ENCODE measurements around the gene IGF1R. TPM values are rescaled to one million over a fixed set of nuclear protein-coding genes. Genes with fewer than 3 reads are reported as not detected.
A peak's percentile ranks its signal among the peaks of the same experiment; 100 is the strongest.

The IGF1R gene
- total RNA-seq, 4 donors from 2014 or later = 49.4 to 239 (median 109) TPM

DNA sequence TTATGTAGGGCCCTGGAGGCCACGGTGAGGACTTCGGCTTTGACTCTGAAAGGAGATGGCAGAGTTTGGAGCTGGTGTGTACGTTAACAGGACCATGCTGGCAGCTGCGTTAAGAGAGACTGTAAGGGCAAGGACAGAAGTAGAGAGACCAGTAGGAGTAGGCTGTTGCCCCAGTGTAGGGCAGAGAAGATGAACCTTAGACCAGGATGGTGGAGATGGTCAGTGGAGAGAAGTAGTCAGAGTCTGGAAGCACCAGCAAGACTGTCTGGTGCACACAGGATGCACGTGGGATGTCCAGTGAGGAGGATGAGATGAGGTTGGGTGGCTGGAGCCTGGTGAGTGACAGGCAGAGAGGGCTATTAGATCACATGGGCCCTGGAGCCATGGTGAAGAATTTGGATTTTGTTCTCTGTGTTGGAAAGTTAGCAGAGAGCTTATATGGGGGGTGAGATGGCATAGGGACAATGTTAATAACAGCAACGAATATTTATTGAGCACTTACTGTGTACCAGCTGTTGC is 150.1 kb downstream of the IGF1R start:
- Histone ChIP-seq H3K4me1 (peaks cover 11 to 51% (median 36%) of the 10 kb centered on the region in 4 donors), H3K4me3 (no peak overlapping the region), H3K27ac (peak overlapping the region in 1 of 4 donors; percentile 78), H3K9me3 (no peaks in the 10 kb centered on the region), H3K27me3 (no peaks in the 10 kb centered on the region), H3K36me3 (no peaks in the 10 kb centered on the region)
- 86% methylated on average over 3 to 6 of the region's 6 CpGs for WGBS, 2 donors (ENCODE audit: low coverage in 1 of 2)
- intact Hi-C loops (cut with DNase I; ENCODE audit: low total_unique reads) (loop anchor here (10.0 kb wide), 1 partner anchor 266 kb away; no protein-coding TSS in a partner anchor), in situ Hi-C loops (cut with MboI; ENCODE audit: low pct_ligation_motif_present in 1 of 4, low pct_unique_long_range_greater_than_20kb in 1 of 4, low sequenced_read_pairs in 3 of 4) (loop anchor here in 2 of 4 donors (25.0 kb wide), 1 partner anchor 264 kb away; no protein-coding TSS in a partner anchor)
- no peak for DNase-seq
- TF ChIP-seq EP300 (IDR thresholded peaks at IDR 0.05; ENCODE audit: low read depth) (no peak), POLR2A (IDR thresholded peaks at IDR 0.05) (no peak), CTCF (IDR thresholded peaks at IDR 0.05) (no peak), POLR2AphosphoS5 (IDR thresholded peaks at IDR 0.05) (no peak)

DNA sequence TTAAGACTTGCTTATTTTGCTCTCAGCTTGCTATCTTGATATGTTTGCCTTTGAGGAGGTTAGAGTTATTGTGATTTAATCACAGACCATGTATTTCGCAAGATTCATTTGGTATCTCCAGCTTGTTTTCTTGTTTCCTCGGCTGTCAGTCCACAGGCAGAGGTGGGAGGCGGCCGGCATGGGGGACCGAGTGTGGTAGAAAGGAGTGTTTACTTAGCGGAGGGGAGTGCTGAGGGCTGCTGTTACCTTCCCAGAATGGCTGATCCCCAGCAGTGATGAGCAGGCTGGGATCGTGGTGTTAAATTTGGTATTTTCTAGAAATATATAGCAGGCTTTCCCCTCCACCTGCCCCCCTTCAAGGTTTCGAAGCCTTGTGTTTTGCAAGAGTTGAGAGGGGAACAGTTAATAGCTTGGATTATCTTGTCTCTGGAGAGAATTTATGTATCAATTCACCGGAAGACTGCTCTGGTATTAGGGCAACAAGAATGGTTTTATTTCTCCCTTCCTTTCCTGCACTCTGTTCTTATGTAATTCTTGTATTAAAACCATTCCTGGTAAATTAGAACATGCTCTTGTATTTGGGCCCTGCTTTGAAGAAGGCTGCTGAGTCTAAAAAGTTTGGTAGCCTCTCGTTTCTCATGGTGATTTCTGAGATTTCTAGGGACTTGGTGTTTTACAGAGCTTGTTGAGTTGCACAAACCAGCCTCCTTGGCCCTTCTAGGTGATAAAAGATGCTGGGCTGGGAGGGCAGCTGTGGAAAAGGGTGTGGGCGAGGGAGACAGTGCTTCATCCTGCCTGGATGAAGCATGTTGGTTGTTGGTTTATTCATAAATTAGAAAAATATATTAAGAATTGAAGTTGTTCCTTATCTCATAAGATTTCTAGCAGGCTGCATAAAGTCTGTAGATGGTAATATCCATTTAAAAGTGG is 151.4 kb downstream of the IGF1R start:
- no peak for TF ChIP-seq EP300 (IDR thresholded peaks at IDR 0.05; ENCODE audit: low read depth)
- TF ChIP-seq CTCF (IDR thresholded peaks at IDR 0.05) = no peak
- no peak for TF ChIP-seq POLR2A (IDR thresholded peaks at IDR 0.05)
- Histone ChIP-seq H3K27ac (peak overlapping the region; percentile 69 to 78 (median 78)), H3K27me3 (no peaks in the 10 kb centered on the region), H3K9me3 (no peaks in the 10 kb centered on the region), H3K4me1 (peaks cover 11 to 49% (median 36%) of the 10 kb centered on the region in 4 donors), H3K36me3 (no peaks in the 10 kb centered on the region), H3K4me3 (no peak overlapping the region)
- in situ Hi-C loops (cut with MboI; ENCODE audit: low pct_ligation_motif_present in 1 of 4, low pct_unique_long_range_greater_than_20kb in 1 of 4, low sequenced_read_pairs in 3 of 4) (loop anchor here in 2 of 4 donors (25.0 kb wide), 1 partner anchor 263 kb away; no protein-coding TSS in a partner anchor), intact Hi-C loops (cut with DNase I; ENCODE audit: low total_unique reads) (loop anchor here (10.0 kb wide), 1 partner anchor 265 kb away; no protein-coding TSS in a partner anchor)
- no peak for DNase-seq
- 23 to 38% methylated on average over 3 to 11 of the region's 11 CpGs for WGBS, 2 donors (ENCODE audit: low coverage in 1 of 2)

GRCh38 chr15:98800437-98801233 is 152.3 kb downstream of the IGF1R start:
- TF ChIP-seq POLR2AphosphoS5 (IDR thresholded peaks at IDR 0.05) (peak in 1 of 3 donors; percentile 21), CTCF (IDR thresholded peaks at IDR 0.05) (no peak)
- no peaks in the 10 kb centered on the region for H3K9me3 ChIP-seq
- no peaks in the 10 kb centered on the region for H3K36me3 ChIP-seq
- in situ Hi-C loops (cut with MboI; ENCODE audit: low pct_ligation_motif_present in 1 of 4, low pct_unique_long_range_greater_than_20kb in 1 of 4, low sequenced_read_pairs in 3 of 4) = no loop called here
- 10 to 11% methylated on average over 7 to 11 of the region's 11 CpGs for WGBS, 2 donors (ENCODE audit: low coverage in 1 of 2)
- peak overlapping the region; percentile 69 to 78 (median 78) for H3K27ac ChIP-seq
- H3K27me3 ChIP-seq = no peaks in the 10 kb centered on the region
- peak; percentile 47 for DNase-seq
- no peak overlapping the region for H3K4me3 ChIP-seq
- H3K4me1 ChIP-seq = peaks cover 12 to 53% (median 43%) of the 10 kb centered on the region in 4 donors
- intact Hi-C loops (cut with DNase I; ENCODE audit: low total_unique reads) = no loop called here

DNA sequence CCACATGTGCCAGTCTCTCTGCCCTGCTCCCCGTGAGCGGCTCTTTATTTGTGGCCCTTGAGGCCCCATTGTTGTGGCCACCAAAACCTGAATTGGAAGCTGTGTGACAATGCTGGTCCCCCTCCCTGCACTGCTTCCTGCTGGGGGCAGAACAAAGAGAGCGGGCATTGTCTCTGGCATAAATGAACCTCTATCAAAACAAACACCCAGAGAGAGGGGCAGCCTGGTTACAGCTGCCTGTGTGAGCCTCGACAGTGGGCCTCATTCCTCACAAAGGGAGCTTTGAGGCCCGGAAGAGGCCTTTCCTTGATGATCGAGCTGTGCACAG is 152.9 kb downstream of the IGF1R start:
- intact Hi-C loops (cut with DNase I; ENCODE audit: low total_unique reads) (no loop called here), in situ Hi-C loops (cut with MboI; ENCODE audit: low pct_ligation_motif_present in 1 of 4, low pct_unique_long_range_greater_than_20kb in 1 of 4, low sequenced_read_pairs in 3 of 4) (no loop called here)
- Histone ChIP-seq H3K4me1 (peaks cover 14 to 58% (median 46%) of the 10 kb centered on the region in 4 donors), H3K36me3 (no peaks in the 10 kb centered on the region), H3K9me3 (no peaks in the 10 kb centered on the region), H3K27me3 (no peaks in the 10 kb centered on the region), H3K27ac (peak overlapping the region; percentile 10 to 78 (median 78)), H3K4me3 (no peak overlapping the region)
- 40 to 45% methylated on average over 1 to 6 of the region's 6 CpGs for WGBS, 2 donors (ENCODE audit: low coverage in 1 of 2)
- no peak for TF ChIP-seq POLR2A (IDR thresholded peaks at IDR 0.05)
- no peak for TF ChIP-seq POLR2AphosphoS5 (IDR thresholded peaks at IDR 0.05)
- TF ChIP-seq EP300 (IDR thresholded peaks at IDR 0.05; ENCODE audit: low read depth) = no peak
- no peak for TF ChIP-seq CTCF (IDR thresholded peaks at IDR 0.05)
- DNase-seq = no peak

Measured in transverse colon (tissue), 4 donors.